Measurements from ENCODE around the gene MCM6.

Gene MCM6

DNA sequence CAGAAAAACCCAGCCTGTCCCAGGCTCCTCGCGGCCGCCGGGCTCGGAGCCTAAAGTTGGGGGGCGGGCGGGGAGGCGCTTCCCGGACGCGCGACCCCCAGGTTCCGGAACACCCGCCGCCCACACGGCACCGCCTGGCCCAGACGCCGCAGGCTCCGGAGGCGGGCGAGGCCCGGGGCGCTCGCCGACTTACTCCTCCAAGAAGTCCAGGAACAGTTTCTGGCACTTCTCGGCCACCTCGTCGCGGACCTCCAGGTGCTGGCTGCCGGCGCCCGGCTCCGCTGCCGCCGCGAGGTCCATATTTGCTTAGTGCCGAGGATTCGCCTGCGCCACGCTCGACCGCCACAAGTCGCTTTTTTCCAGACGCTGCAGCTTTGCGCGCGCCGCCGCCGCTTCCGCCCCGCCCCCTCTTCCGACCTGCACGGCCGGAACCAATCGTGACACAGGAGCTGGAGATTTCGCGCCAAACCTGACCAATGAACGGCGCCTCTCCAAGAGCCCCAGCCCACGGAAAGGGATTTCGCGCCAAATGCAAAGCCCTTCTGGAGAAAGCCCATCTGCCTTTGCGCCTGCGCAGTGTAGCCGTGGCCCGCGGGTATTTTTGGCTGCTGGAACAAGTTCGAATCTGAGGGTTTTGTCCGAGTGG lies at the start of gene MCM6:
TSS of gene MCM6 (minus strand) at position 378 of the 646 bp plus-strand sequence. CDS start at position 300, 78 bp downstream.
- H2AFZ ChIP-seq (ENCODE audit: low read depth, low read length): peak within 1 kb of the TSS; percentile 91
- H3K9me3 ChIP-seq (ENCODE audit: low read length): no peaks in the 10 kb centered on the region
- H3K4me1 ChIP-seq (ENCODE audit: insufficient read depth, low read length): peaks cover 16% of the 10 kb centered on the region
- H3K36me3 ChIP-seq (ENCODE audit: insufficient read depth, low read length): peaks cover 20% of the 10 kb centered on the region
- peak within 1 kb of the TSS; percentile 89 for H3K4me3 ChIP-seq (ENCODE audit: low read length)
- no peaks in the 10 kb centered on the region for H3K27me3 ChIP-seq (ENCODE audit: insufficient read depth, low read length)

GRCh38 chr2:135925571-135925970 lies 49.3 kb upstream of the MCM6 start:
- no peak overlapping the region for H2AFZ ChIP-seq (ENCODE audit: low read depth, low read length)
- H3K4me3 ChIP-seq (ENCODE audit: low read length): no peak overlapping the region
- no peaks in the 10 kb centered on the region for H3K9me3 ChIP-seq (ENCODE audit: low read length)
- no peaks in the 10 kb centered on the region for H3K4me1 ChIP-seq (ENCODE audit: insufficient read depth, low read length)
- H3K27me3 ChIP-seq (ENCODE audit: insufficient read depth, low read length): no peaks in the 10 kb centered on the region
- peaks cover 23% of the 10 kb centered on the region for H3K36me3 ChIP-seq (ENCODE audit: insufficient read depth, low read length)

- no peaks in the 10 kb centered on the region for H3K9me3 ChIP-seq (ENCODE audit: low read length)
- no peaks in the 10 kb centered on the region for H3K4me1 ChIP-seq (ENCODE audit: insufficient read depth, low read length)
- no peak overlapping the region for H2AFZ ChIP-seq (ENCODE audit: low read depth, low read length)
- H3K4me3 ChIP-seq (ENCODE audit: low read length): no peak overlapping the region
- peaks cover 6% of the 10 kb centered on the region for H3K36me3 ChIP-seq (ENCODE audit: insufficient read depth, low read length)
- H3K27me3 ChIP-seq (ENCODE audit: insufficient read depth, low read length): no peaks in the 10 kb centered on the region
Observed at GRCh38 chr2:135916207-135916606, 40.0 kb upstream of the MCM6 start.

- Histone ChIP-seq H3K36me3 (ENCODE audit: insufficient read depth, low read length) (peaks cover 12% of the 10 kb centered on the region), H3K4me3 (ENCODE audit: low read length) (no peak overlapping the region), H2AFZ (ENCODE audit: low read depth, low read length) (no peak overlapping the region), H3K9me3 (ENCODE audit: low read length) (no peaks in the 10 kb centered on the region), H3K4me1 (ENCODE audit: insufficient read depth, low read length) (no peaks in the 10 kb centered on the region), H3K27me3 (ENCODE audit: insufficient read depth, low read length) (no peaks in the 10 kb centered on the region)
Observed at GRCh38 chr2:135914485-135914884, 38.2 kb upstream of the MCM6 start.

DNA sequence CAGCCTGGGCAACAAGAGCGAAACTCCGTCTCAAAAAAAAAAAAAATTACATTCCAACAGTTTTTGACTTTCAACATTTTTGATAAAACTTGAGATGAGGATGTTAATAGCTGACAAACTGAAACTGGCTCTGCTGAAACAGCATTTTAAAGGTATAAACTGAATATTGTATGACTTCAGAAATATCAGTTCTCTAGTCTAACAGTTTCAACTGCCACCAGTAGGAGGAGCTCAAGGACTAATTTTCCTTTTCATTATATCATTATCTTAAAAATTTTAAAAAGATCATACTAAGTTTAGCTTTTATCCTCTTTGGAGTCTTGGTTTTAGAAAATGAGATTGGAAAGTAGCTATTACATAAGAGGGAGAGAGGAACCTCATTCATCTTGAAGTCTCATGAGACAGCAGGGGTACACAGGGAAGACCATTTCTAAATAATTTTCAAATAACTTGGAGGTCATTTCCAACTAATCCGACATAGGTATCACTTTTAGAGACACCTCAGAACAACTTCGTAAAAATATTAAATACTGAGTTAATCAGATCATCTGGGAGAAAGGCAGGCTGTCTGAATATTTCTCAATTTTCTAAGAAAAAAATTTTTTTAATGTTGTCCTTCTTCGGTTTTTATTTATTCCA lies 37.6 kb upstream of the MCM6 start:
- H3K9me3 ChIP-seq (ENCODE audit: low read length): no peaks in the 10 kb centered on the region
- H3K4me3 ChIP-seq (ENCODE audit: low read length): no peak overlapping the region
- no peaks in the 10 kb centered on the region for H3K27me3 ChIP-seq (ENCODE audit: insufficient read depth, low read length)
- H3K36me3 ChIP-seq (ENCODE audit: insufficient read depth, low read length): peaks cover 12% of the 10 kb centered on the region
- no peaks in the 10 kb centered on the region for H3K4me1 ChIP-seq (ENCODE audit: insufficient read depth, low read length)
- no peak overlapping the region for H2AFZ ChIP-seq (ENCODE audit: low read depth, low read length)

- Histone ChIP-seq H2AFZ (ENCODE audit: low read depth, low read length) (no peak overlapping the region), H3K4me1 (ENCODE audit: insufficient read depth, low read length) (no peaks in the 10 kb centered on the region), H3K27me3 (ENCODE audit: insufficient read depth, low read length) (no peaks in the 10 kb centered on the region), H3K4me3 (ENCODE audit: low read length) (no peak overlapping the region), H3K36me3 (ENCODE audit: insufficient read depth, low read length) (peaks cover 16% of the 10 kb centered on the region), H3K9me3 (ENCODE audit: low read length) (no peaks in the 10 kb centered on the region)
Observed at GRCh38 chr2:135909976-135910375, 33.7 kb upstream of the MCM6 start.

GRCh38 chr2:135905679-135906078 lies 29.4 kb upstream of the MCM6 start:
- Histone ChIP-seq H2AFZ (ENCODE audit: low read depth, low read length) (no peak overlapping the region), H3K4me1 (ENCODE audit: insufficient read depth, low read length) (no peaks in the 10 kb centered on the region), H3K9me3 (ENCODE audit: low read length) (no peaks in the 10 kb centered on the region), H3K36me3 (ENCODE audit: insufficient read depth, low read length) (peaks cover 9% of the 10 kb centered on the region), H3K27me3 (ENCODE audit: insufficient read depth, low read length) (no peaks in the 10 kb centered on the region), H3K4me3 (ENCODE audit: low read length) (no peak overlapping the region)

GRCh38 chr2:135904341-135904989 lies 28.2 kb upstream of the MCM6 start:
- Histone ChIP-seq H3K4me3 (ENCODE audit: low read length) (no peak overlapping the region), H2AFZ (ENCODE audit: low read depth, low read length) (no peak overlapping the region), H3K4me1 (ENCODE audit: insufficient read depth, low read length) (no peaks in the 10 kb centered on the region), H3K9me3 (ENCODE audit: low read length) (no peaks in the 10 kb centered on the region), H3K36me3 (ENCODE audit: insufficient read depth, low read length) (peaks cover 4% of the 10 kb centered on the region), H3K27me3 (ENCODE audit: insufficient read depth, low read length) (no peaks in the 10 kb centered on the region)

DNA sequence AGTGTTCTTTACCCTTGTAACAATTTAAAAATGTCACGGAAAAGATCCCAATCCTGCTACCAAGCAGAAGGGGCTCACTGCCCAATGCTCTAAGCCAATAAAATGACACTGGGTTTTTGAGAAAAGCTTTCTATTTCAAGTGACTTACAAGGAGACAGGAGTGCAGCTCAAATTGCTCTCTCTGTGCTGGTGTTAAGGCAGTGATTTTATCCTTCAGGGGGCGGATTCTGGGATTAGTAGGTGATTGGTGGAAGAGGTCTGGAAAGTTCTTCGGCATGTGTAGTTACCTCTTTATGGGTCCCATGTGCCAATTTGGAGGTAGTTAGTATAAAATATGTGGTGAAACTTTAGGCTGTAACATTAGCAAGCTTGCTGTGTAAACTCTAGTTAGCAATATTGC lies 27.4 kb upstream of the MCM6 start:
- no peaks in the 10 kb centered on the region for H3K4me1 ChIP-seq (ENCODE audit: insufficient read depth, low read length)
- no peak overlapping the region for H3K4me3 ChIP-seq (ENCODE audit: low read length)
- H3K36me3 ChIP-seq (ENCODE audit: insufficient read depth, low read length): peaks cover 4% of the 10 kb centered on the region
- H3K27me3 ChIP-seq (ENCODE audit: insufficient read depth, low read length): no peaks in the 10 kb centered on the region
- no peak overlapping the region for H2AFZ ChIP-seq (ENCODE audit: low read depth, low read length)
- H3K9me3 ChIP-seq (ENCODE audit: low read length): no peaks in the 10 kb centered on the region

- no peak overlapping the region for H3K4me3 ChIP-seq (ENCODE audit: low read length)
- H2AFZ ChIP-seq (ENCODE audit: low read depth, low read length): no peak overlapping the region
- H3K27me3 ChIP-seq (ENCODE audit: insufficient read depth, low read length): no peaks in the 10 kb centered on the region
- H3K36me3 ChIP-seq (ENCODE audit: insufficient read depth, low read length): no peaks in the 10 kb centered on the region
- H3K9me3 ChIP-seq (ENCODE audit: low read length): no peaks in the 10 kb centered on the region
- H3K4me1 ChIP-seq (ENCODE audit: insufficient read depth, low read length): no peaks in the 10 kb centered on the region
Observed at GRCh38 chr2:135899567-135899966, 23.3 kb upstream of the MCM6 start.

DNA sequence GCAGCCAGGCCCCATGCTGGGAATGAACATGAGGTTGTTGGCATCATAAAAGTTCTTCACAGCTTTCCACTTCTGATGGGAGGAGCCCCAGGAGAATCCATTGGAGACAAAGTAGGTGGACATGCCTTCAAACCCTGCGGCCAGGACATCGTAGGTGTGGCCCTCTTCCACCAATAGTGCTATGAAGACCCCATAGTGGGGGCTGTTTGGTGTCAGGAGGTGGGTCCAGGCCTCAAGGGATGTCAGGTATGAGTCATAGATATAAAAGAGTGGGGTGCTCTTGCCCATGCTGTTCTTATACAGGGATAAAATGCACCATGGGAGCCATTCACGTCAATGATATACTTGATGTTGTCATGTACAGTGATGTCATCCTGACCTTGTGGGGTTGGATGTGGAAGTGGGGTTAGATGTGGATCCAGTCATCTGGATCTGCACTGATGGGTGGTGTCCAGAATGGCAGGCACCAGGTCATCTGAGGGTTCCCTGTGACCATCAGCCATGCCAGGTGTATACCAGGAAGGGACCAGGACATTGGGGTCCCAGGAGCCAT lies 22.1 kb upstream of the MCM6 start:
- H3K27me3 ChIP-seq (ENCODE audit: insufficient read depth, low read length): no peaks in the 10 kb centered on the region
- H3K9me3 ChIP-seq (ENCODE audit: low read length): no peaks in the 10 kb centered on the region
- no peak overlapping the region for H3K4me3 ChIP-seq (ENCODE audit: low read length)
- no peaks in the 10 kb centered on the region for H3K36me3 ChIP-seq (ENCODE audit: insufficient read depth, low read length)
- no peaks in the 10 kb centered on the region for H3K4me1 ChIP-seq (ENCODE audit: insufficient read depth, low read length)
- no peak overlapping the region for H2AFZ ChIP-seq (ENCODE audit: low read depth, low read length)

- H3K4me1 ChIP-seq (ENCODE audit: insufficient read depth, low read length): no peaks in the 10 kb centered on the region
- H3K4me3 ChIP-seq (ENCODE audit: low read length): no peak overlapping the region
- no peaks in the 10 kb centered on the region for H3K27me3 ChIP-seq (ENCODE audit: insufficient read depth, low read length)
- H3K36me3 ChIP-seq (ENCODE audit: insufficient read depth, low read length): no peaks in the 10 kb centered on the region
- no peak overlapping the region for H2AFZ ChIP-seq (ENCODE audit: low read depth, low read length)
- no peaks in the 10 kb centered on the region for H3K9me3 ChIP-seq (ENCODE audit: low read length)
Observed at GRCh38 chr2:135894930-135895329, 18.7 kb upstream of the MCM6 start.

DNA sequence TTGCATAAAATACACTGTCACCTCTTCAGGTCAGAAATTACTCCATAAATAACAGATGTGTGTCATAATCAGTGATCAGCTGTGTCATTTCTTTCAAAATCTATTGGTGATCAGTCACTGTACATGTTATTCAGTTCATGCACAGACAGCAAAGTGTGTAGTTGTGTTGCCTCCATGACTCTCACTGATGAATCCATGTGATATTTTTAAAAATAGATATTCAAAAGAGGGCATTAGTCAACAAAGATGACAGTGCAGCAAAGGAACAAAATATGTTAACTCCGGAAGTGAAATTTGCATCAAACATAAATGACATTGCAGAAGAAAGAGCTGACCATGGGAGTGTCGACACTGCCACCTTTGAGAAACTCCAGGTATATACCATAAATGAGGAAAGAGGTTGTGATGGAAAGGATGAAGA lies 17.1 kb upstream of the MCM6 start:
- H2AFZ ChIP-seq (ENCODE audit: low read depth, low read length): no peak overlapping the region
- no peaks in the 10 kb centered on the region for H3K36me3 ChIP-seq (ENCODE audit: insufficient read depth, low read length)
- no peaks in the 10 kb centered on the region for H3K27me3 ChIP-seq (ENCODE audit: insufficient read depth, low read length)
- no peak overlapping the region for H3K4me3 ChIP-seq (ENCODE audit: low read length)
- H3K9me3 ChIP-seq (ENCODE audit: low read length): no peaks in the 10 kb centered on the region
- no peaks in the 10 kb centered on the region for H3K4me1 ChIP-seq (ENCODE audit: insufficient read depth, low read length)
